ENCODE measurements around the gene AP1B1.
"Not testable (repeated sequence)": the region's sequence is repeated elsewhere in the genome, so short reads cannot be mapped to it uniquely, and the experiment has no call there.

AP1B1 gene

DNA sequence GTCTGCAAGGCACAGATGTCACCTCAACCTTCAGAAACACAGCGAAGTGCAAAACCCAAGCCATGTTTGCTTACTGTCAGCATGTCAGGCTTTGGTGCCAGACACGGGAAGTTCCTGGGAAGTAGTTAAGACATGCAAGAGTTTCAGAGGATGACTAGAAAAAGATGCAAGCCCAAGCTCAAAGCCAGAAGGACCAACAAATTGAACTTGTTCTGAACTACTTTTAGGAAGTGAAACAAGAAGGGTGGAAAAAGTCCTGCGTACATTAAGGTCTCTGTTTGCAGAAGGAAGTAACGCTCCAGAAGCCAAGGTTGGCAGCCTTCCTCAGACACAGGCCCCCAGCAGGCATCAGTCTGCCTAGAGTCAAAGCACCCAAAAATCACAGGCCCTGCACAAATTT lies 2.6 kb downstream of the AP1B1 start:
- DNase-seq = no peak

DNA sequence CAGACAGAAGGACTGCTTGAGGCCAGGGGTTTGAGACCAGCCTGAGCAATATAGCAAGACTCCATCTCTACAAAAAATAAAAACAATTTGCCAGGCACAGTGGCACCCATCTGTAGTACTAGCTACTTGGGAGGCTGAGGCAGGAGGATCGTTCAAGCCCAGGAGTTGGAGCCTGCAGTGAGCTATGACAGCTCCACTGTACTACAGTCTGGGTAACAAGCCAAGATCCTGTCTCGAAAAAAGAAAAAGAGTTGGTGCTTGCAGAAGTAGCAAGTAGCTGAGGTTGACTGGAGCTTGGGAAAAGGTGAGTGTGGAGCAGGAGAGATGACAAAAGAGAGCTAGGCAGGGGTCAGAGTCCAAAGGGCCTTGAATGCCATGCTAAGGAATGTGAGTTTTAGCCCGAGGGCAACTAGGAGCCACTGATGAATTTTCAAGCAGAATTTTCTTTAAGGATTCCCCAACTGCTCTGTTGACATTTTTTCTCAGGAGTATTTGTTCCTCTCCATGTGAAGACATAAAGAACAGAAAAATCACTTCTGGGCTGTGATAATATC lies 3.1 kb downstream of the AP1B1 start:
- no peak for DNase-seq

DNA sequence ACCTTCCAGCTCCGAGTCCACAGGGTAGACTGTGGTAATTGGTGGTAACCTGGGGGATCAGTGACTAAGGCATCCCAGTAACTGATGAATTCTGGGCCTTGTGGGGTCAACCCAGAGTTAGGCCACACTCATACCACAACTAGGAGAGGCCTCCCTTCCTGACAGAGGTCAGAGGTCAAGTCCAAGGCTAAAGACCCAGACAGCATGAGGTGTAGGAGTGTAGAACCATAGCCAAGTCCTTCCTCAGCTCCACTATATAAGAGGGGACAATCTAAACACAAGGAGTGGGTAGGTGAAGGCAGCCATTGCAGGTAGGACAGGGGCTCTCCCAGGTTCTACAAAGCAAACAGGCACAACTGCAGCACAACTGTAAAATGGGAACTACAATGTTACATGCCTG lies 4.6 kb downstream of the AP1B1 start:
- DNase-seq = no peak

DNA sequence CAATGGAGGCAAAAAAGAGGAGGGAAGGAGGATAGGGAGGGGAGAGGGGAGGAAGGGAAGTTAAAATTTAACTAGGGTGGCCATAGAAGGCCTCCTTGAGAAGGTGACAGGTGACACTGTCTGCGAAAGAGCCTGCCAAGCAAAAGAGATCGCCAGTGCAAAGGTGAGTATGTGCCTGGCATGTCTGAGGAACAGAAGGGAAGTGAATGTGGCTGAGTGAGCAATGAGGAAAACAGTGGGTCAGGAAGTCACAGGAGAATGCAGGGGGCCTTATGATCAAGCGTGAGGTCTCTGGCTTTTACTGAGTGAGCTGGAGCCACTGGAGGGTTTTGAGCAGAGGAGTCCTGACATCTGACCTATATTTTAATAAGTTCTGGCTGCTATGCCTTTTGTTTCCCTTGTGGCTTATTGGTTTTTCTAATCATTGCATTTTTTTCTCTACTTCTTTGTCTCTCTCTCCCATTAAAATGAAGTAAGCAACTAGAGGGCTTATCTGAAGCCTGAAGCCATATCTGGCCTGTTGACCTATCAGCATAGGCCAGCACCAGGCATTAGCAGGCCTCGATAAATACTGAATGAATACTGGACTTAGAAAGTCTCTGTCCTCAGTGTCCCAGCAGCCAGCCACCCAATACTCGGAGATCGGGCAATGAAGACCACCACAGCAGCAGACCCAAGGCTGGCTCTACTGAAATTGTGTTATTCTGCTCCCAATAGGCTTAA lies 5.6 kb downstream of the AP1B1 start:
- DNase-seq = no peak

DNA sequence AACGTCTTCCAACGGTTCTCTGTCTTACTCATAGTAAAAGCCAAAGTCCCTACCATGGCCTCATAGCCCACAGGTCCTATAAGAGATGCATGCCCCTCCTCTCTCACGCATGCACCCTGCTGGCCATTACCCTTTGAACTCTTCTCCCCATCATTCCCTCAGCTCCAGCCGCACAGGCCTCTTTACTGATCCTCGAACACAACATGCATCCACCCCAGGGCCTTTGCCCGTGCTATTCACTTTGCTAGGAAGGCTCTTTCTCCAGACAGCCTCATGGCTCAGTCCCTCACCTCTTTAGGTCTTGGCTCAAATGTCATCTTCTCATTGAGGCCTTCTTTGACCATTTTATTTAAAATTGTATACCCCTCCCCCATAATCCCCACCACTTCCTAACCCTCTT lies 7.5 kb downstream of the AP1B1 start:
- no peak for DNase-seq

DNA sequence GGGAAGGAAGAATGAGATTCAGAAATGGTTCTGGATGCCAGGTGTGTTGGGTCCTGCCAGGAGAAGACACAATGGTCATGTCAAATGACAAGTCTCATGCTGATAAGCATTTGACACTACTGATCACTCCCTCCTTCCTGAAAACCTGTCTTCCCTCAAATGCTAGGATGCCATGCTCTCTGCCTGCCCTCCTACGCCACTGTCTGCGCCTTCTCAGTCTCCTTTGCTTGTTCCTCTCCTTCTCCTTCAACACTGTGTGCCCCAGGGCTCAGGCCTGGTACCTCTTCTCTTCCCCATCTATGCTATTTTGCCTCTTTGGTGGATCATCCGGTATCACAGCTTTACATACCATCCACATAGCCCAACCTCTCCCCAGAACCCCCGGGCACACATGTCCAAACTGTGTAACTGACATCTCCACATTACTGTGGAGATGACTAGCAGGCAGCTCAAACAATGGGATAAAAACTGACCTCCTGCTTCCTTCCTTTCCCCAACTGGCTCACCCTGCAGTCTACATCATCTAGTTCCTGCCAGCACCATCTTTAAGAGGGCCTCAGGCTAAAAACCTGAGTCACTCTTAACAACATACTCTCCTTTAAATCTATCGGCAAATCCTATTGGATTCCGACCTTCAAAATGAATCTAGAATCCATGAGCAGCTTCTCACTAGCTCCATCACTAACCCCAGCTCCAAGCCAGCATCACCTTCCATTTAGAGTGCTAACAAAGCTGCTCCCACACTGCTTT lies 8.2 kb downstream of the AP1B1 start:
- no peak for DNase-seq

DNA sequence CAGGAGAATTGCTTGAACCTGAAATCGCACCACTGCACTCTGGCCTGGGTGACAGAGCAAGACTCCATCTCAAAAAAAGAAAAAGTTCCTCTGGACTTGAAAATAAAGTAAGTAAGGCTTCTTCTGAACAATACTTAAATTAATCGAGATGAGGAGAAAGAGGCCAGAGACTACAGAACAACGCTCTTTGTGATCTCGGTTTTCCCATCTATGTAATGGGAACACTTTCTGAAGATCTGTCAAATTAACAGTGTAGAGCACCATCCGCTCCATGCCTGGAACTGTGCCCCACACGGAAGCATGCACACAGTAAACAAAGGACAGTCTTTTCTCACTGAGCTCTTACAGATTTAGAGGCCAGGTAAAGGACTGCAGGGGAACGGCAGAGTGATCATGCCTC lies 9.1 kb downstream of the AP1B1 start:
- no peak for DNase-seq

DNA sequence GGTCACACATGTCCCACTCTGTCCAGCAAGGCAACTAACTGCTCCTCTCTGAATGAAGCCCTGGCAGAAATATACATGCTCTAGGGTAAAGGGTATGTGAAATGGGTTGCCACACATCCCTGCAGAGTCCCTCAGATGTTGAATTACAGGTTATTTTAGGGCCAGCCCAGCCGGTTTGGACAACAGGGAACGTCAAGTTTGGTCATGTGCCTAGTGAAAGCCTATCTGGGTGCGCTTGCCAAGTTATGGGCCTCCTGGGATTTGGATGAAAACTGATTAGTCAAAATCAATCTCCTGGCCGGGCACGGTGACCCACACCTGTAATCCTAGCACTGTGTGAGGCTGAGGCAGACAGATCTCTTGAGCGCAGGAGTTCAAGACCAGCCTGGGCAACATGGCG lies 10.4 kb downstream of the AP1B1 start:
- peak; percentile 37 for DNase-seq

DNA sequence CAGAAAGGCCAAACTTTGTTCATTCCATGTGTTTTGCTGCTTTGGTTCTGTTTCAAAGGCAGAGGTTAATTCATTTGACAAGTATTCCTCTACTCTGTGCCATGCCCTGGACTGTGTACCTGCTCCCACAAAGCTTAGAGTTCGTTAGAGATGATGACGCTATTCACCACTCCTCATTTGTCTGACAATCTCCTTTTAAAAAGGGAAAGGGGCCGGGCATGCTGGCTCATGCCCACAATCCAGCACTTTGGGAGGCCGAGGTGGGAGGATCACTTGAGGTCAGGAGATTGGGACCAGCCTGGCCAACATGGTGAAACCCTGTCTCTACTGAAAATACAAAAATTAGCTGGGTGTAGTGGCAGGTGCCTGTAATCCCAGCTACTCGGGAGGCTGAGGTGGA lies 11.7 kb downstream of the AP1B1 start:
- not testable (repeated sequence) for DNase-seq

DNA sequence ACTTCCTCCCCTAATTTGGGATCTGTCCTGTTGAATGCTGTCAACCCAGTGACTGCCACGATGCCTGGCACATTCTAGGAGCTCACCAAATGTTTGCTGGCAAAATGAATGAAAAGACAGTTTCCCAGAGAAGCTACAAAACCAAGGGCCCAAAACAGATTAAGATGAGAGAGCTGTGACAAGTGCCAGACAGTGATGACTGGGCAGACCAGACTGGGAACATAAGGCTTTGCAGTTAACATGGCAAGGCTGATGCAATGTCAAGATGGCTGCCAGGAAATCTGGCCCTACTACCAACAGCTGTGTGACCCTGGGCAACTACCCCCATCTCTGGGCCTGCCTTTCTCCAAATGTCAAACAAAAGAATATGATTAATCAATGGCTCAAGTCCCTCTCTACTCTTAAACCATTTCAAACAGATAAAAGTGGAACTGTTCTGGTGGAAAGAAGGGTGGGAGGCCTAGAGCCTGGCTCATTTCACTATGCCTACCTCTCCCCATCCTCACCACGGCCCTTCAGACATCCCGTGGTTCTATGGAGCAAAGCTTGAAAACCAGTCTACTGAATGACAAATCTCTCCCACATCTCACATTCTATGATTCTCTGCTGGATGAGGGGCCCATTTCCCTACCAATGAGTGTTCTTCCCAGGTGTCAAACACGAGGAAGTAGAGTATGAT lies 12.8 kb downstream of the AP1B1 start:
- no peak for DNase-seq

DNA sequence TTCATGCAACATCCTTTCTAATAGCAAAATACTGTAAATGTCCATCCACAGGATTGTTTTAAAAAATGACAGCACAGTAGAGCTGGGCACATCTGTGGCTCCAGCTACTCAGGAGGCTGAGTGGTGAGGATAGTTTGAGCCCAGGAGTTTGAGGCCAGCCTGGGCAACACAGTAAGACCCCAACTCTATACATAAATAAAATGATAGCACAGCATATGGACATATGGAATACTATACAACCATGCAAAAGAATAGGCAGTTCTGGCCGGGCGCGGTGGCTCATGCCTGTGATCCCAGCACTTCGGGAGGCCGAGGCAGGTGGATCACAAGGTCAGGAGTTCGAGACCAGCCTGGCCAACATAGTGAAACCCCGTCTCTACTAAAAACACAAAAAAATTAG lies 13.6 kb downstream of the AP1B1 start:
- DNase-seq = not testable (repeated sequence)

DNA sequence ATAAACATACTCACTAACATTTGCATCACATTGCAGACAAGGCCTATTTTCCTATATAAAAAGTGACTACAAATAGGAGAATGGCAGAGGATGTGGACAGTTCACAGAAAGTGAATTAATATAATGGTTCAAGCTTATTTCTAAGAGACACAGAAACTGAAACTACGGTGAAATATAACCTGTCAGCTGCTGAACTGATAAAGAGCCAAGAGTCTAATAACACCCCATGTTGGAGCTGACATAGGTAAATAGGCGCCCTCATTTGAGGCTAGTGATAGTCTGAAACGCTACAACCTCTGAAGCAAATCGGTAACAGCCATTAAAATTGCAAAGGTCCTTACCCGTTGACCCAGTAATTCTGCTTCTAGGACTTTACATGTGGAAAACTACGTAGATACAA lies 14.0 kb downstream of the AP1B1 start:
- no peak for DNase-seq

DNA sequence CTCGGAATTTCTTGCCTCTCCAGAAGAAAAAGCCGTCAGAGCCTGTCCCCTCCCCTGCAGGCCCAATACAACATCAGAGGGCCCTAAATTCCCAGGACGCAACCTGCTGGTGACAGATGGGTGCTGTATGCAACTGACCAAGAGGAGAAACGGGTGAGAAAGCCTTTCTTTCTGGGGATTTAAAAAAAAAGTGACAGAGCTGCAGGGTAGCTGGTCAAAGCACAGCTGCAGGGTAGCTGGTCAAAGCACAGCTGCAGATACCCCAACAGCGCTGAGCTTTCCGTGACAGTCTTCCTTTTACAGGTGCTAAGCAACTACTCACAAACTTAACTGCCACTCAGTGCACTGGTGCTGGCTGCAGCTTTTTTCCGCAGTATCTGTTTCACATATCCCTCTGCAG lies 17.8 kb downstream of the AP1B1 start:
- DNase-seq = no peak

DNA sequence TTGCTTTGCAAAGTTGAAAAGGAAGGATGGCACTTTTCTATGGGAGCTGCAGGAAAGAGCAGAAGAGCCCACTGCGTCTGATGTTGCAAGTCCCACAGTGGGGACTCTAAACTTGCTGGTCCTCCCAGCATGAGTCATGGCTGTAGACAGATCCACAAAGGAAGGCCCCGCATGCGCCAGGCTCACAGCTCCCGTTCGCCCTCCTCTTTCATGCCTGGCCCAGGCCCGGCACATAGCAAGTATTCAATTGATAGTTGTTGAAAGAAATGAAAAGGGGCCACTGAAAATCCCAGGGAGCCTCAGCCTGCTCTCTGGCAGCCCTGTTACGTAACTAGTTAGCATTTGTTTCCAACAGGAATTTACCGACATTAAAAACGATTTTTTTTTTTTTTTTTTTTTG lies 18.9 kb downstream of the AP1B1 start:
- DNase-seq = no peak

DNA sequence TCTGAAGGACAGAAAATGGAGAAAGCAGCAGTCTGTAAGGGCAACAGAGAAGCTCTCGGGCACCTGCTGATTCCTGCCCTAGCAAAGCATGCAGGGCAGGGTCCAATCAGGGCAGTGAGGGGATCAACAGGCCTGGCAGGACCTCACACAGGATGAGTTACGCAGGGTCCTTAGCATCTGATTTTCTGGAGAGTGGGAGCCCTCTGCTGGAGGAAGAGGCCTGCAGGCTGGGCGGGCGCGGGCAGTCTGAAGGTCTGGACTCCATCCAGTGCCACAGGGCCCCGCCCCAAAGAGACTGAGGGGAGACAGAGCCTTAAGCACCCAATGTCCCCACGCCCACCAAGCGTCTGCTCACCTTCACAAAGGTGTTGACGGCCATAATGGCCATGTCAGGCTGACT lies 28.9 kb downstream of the AP1B1 start:
- DNase-seq = peak; percentile 47

DNA sequence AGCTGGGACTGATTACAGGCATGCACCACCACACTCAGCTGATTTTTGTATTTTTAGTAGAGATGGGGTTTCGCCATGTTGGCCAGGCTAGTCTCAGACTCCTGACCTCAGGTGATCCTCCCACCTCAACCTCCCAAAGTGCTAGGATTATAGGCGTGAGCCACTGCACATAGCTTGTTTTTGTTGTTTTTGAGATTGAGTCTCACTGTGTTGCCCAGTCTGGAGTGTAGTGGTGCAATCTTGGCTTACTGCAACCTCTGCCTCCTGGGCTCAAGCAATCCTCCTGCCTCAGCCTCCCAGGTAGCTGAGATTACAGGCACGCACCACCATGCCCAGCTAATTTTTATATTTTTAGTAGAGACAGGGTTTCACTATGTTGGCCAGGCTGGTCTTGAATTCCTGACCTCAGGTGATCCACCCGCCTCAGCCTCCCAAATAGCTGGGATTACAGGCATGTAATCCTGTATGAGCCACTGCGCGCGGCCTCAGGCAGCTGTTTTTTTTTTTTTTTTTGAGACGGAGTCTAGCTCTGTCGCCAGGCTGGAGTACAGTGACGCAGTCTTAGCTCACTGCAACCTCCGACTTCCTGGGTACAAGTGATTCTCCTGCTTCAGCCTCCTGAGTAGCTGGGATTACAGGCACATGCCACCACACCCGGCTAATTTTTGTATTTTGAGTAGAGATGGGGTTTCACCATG lies 31.0 kb downstream of the AP1B1 start:
- DNase-seq = not testable (repeated sequence)

DNA sequence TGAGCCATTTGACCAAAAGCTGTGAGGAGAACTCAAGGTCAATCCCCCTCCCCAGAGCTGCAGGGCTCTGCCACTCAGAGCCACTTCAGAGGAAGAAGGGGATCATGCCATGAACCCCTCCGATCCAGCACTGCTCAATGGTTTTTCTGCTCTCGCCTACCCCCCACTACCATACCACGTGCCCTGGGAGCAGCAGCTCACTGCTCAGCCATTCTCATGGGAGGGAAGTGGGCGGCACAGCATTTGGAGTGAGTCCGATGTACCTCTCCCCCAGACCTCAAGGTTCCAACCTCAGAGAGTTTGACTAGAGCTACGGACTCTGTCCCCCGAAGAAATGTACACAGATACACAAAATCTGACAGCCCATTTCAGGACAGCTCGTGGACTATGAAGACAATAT lies 34.5 kb downstream of the AP1B1 start:
- no peak for DNase-seq

DNA sequence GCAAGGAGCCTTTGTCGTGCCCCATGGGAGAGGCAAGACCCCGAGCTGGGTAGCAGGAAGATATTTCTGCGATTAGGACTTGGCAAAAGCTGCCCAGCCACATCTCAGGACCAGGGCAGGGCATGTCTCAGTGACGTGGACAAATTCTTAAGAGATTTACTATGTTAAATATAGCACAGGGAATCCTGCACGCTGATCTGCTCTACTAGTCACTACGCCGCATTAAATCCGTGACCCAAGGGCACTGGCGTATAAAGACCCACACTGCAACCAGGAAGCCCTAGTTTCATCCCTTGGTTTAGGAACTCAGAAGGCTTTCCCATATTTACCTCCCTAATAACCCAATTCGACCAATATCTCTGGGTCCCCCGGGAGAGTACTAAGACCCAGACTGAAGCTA lies 35.1 kb downstream of the AP1B1 start:
- no peak for DNase-seq

DNA sequence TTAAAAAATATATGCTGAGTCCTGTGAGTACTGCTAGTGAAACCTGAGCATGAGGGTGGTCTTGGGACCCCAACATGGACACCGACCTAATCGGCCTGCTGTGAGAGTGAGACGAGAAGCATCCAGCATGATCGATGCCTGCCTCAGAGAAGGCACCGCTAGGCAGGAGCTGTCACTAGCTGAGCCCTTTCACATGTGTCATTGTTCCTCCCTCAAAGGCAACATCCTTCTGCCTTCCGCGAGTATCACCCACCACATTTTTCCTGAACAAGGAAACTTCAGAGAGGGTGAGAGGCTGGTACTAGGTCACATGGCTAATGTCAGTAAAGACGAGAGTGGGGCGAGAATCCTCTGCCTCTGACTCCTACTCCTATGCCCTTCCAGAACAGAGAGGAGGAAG lies 35.6 kb downstream of the AP1B1 start:
- no peak for DNase-seq

DNA sequence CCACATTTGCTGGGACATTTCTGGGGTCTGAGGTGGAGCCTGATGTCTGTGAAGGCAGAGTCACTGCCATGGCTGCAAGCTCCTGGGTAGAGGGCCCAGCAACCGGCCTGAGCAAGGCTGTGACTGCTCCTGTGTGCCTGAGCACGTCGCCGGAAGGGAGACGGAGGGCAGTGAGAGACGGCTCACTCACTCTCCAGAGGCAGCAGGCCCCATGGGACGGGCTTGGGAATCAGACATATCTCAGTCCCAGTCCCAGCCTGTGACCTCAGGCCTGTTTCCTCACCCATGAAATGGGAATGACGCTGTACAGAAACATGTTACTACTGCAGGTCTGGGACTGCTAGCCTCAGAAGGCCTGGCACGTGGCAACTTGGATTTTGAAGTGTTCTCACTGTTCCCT lies 36.5 kb downstream of the AP1B1 start:
- no peak for DNase-seq

DNA sequence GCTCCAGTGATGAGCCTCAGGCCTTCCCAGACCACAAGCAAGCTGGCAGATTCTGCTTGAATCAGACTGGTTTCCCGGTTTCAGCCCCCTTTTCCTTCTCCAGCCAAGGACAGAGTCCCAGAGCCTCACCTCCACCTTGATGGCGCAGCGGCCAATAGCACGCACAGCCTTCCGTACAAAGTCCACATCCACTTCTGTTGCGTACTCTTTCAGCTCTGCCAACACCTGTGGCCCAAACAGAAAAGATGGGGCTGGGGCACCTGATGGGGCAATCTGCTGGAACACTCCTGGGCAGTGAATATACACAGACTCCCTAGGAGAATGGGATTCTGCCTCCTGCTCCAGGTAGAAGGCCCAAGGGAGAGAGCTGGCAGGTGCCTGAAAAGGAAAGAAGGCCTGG lies 37.3 kb downstream of the AP1B1 start:
- DNase-seq = no peak

DNA sequence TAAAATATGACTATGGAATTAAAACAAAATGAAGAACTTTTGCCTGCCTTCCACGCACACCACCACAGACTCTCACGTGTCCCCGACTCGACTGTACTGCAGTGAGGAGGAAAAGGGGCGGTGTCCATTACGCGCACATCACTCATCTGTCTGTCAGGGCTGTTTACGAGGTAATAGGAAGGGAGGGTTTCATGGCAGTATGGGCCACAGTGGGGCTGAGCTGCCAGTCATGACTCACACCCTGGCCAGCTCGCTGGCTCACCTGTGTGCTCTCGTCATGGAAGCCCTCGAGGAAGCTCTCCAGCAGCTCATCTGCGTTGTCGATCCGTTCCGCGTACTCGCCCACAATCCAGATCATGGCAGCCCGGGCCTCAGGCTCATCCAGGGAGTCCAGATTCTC lies 39.4 kb downstream of the AP1B1 start:
- DNase-seq = peak; percentile 68

DNA sequence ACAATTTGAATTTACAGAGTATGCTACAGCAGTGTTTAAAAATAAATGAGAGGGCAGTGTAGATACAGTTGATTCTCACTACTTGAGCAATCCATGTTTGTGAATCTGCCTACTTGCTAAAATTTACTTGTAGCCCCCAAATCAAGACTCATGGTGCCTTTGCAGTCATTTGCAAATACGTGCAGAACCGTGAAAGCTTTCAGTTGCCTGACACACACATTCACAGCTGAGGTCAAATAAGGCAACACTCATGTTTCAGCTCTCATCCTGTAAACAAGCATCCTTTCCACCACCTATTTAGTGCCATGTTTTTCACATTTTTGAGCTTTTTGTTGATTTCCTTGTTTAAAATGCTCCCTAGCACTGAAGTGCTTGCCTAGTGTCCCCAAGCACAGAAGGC lies 40.3 kb downstream of the AP1B1 start:
- DNase-seq = no peak

Data from DMS153 (cell line).